Heart left ventricle (tissue), 13 donors: Measurements from ENCODE around the gene CRYBG1.

ENCODE experiments used
- CTCF ChIP-seq, 12 donors: fragments of 200-600 bp; sonication (generic) in 4 of 12; IDR thresholded peaks; one replicate each; pipeline versions ENCODE4 v1.5.0 to v1.8.0; 2018 to 2022; ENCODE audit warnings: antibody characterized with exemption in 12 of 12, mild to moderate bottlenecking in 5 of 12
- POLR2A ChIP-seq, 2 donors: fragments of 450-650 bp; IDR thresholded peaks; one replicate each; pipeline ENCODE4 v1.6.1; 2017; ENCODE audit warnings: antibody characterized with exemption in 2 of 2, mild to moderate bottlenecking in 2 of 2, moderate library complexity in 2 of 2
- donor health status: ischemic (EF 13 %, LVEDD 7.1; RV severe dilation, severe dysfunction).
- donor health status: DM: no; HTN: yes; CAD: no.
- donor health status: DM: no; HTN: no; CAD: no.
- donor health status: ischemic (EF 25% LVEDD 6.9; RV normal size, moderate dysfunction).
- donor health status: ischemic (EF 25% LVEDD 5.7; RV mildly dilated, moderate dysfunction).
- donor health status: ischemic (EF 35%, LVEDD 5.7; RV mildly dilated, moderate dysfunction).
- donor health status: nonischemic (EF 11% LVEDD 7.7; RV severe dilation, severe dysfunction).
- donor health status: DM: yes; HTN: yes; CAD: no.
- donor health status: PGD.
- donor health status: ischemic (EF 29% LVEDD 5.4; RV normal size, mild dysfunction).
- donor health status: nonischemic (EF 23%, LVEDD 6.1; RV moderate dilation, normal function).

DNA sequence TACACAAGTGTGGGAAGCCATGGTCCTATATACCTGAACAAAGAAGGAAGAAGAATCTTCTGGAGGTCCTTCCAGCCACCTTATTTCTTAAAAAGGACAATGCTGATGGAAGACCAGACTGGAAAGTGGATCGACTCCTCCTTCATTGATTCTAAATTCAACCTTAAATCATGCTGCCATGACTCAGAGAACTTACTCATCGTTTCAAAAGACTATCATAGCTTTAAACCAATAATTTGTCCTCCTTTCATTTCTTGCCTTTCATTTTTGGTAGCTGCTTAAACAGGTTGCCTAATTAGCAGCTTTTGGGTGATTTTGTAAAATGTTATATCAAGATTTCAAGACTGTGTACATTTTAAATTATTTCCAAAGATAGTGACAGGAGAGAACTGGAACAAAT is 208.0 kb downstream of the CRYBG1 start:
- TF ChIP-seq POLR2A (IDR thresholded peaks at IDR 0.05) (no peak), CTCF (IDR thresholded peaks at IDR 0.05) (no peak)
